GM21390 (cell line): Measurements from ENCODE around the gene CYP1B1.

Experiments used
- ATAC-seq: cut with Tn5 transposase; IDR thresholded peaks from one replicate; pipeline ENCODE4 v1.9.1; 2021; ENCODE audit not compliant: unreplicated experiment

CYP1B1 gene

GRCh38 chr2:38076710-38077430 is 919 bp upstream of the CYP1B1 start:
- ATAC-seq: peak; percentile 54

GRCh38 chr2:38076152-38076709 is 280 bp upstream of the CYP1B1 start:
- peak; percentile 58 for ATAC-seq

GRCh38 chr2:38074764-38075506 is 1.0 kb downstream of the CYP1B1 start:
- no peak for ATAC-seq

- ATAC-seq: no peak
Measured at GRCh38 chr2:38074058-38074763, 1.7 kb downstream of the CYP1B1 start.

- no peak for ATAC-seq
Measured at GRCh38 chr2:38073211-38074057, 2.5 kb downstream of the CYP1B1 start.

- ATAC-seq: no peak
Measured at GRCh38 chr2:38070438-38070837, 5.5 kb downstream of the CYP1B1 start.

- ATAC-seq: no peak
Measured at GRCh38 chr2:38068234-38068633, 7.7 kb downstream of the CYP1B1 start.

- ATAC-seq: no peak
Measured at GRCh38 chr2:38066421-38067115, 9.4 kb downstream of the CYP1B1 start.

- ATAC-seq: no peak
Measured at GRCh38 chr2:38065502-38066135, 10.3 kb downstream of the CYP1B1 start.

- no peak for ATAC-seq
Measured at GRCh38 chr2:38064801-38065501, 11.0 kb downstream of the CYP1B1 start.

- ATAC-seq: no peak
Measured at GRCh38 chr2:38060236-38061018, 15.5 kb downstream of the CYP1B1 start.

GRCh38 chr2:38057651-38058410 is 18.1 kb downstream of the CYP1B1 start:
- no peak for ATAC-seq

GRCh38 chr2:38056216-38056615 is 19.7 kb downstream of the CYP1B1 start:
- ATAC-seq: no peak

- ATAC-seq: no peak
Measured at GRCh38 chr2:38045811-38046210, 30.1 kb downstream of the CYP1B1 start.

- ATAC-seq: no peak
Measured at GRCh38 chr2:38039121-38039910, 36.6 kb downstream of the CYP1B1 start.

- ATAC-seq: no peak
Measured at GRCh38 chr2:38038682-38039081, 37.3 kb downstream of the CYP1B1 start.
